Subcutaneous preadipocyte (primary cell): Measurements from ENCODE around the gene MYF6. TPM values are rescaled to one million over a fixed set of nuclear protein-coding genes. Genes with fewer than 3 reads are reported as not detected.

Experiments
- total RNA-seq: library from RNA; depleted of rRNA; stranded (reverse); fragments of >200 nt; gene quantifications from 2 replicates; pipeline ENCODE4 v1.2.3, GENCODE V29; 2012

Gene MYF6
- under 0.01 TPM in 1 of 2 replicates, not detected in the other for total RNA-seq

DNA sequence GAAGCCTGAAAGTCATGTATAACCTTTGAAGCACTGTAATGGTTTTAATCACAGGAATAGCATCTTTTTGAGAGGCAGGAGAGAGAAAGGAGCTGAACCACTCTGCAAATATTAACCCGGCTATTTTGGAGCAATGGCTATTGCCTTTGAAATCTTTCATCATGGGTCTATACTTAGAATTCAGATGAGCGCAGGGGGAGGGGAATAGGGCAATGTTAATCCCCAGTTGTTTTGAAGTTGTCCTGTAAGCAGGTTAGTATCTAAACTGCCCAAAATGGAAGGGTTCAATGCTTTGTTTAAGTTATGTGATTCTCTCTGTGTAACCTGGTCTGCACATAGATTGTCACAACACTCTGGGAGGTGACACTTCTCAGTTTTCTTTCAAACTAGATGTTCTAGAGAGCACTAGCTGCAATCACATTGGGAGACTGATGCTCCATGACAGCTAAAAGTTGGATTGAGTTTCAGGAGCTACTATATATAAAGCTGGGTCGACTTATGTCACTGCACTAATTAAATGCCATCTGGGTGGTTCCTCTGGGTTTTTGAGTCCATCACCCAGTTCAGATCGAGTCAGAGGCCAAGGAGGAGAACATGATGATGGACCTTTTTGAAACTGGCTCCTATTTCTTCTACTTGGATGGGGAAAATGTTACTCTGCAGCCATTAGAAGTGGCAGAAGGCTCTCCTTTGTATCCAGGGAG, at the start of gene MYF6:
Gene MYF6, plus strand, starts transcription at position 509 of the 704 bp plus-strand sequence. Its CDS starts 86 bp downstream, at position 595.

DNA sequence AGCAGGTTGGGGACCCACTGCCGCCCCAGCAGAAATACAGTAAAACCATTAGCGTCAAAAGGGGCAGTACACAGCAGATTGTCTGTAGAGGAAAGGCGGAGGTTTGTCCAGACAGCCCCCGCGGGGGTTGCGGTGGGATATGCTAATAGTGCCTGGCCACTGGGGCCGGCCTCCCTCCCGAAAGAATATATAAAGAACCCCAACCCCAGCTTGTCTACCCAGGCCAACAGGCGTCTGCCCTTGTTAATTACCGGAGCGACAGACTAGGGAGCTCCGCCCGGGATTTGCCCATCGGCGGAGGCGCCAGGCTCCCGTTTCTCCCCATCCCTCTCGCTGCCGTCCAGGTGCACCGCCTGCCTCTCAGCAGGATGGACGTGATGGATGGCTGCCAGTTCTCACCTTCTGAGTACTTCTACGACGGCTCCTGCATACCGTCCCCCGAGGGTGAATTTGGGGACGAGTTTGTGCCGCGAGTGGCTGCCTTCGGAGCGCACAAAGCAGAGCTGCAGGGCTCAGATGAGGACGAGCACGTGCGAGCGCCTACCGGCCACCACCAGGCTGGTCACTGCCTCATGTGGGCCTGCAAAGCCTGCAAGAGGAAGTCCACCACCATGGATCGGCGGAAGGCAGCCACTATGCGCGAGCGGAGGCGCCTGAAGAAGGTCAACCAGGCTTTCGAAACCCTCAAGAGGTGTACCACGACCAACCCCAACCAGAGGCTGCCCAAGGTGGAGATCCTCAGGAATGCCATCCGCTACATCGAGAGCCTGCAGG, 9.4 kb downstream of the MYF6 start, which contains the start of gene MYF5:
Gene MYF5, plus strand, starts transcription at position 217 of the 774 bp plus-strand sequence. Its CDS starts 152 bp downstream, at position 369.

Other genes with a start within 250 kb of the MYF6 start
- gene MYF5, start 9.3 kb downstream of the MYF6 start, total RNA-seq, result not detected in 2 replicates
- gene LIN7A, start 230.3 kb downstream of the MYF6 start, total RNA-seq, result 6.3 and 8.5 TPM in 2 replicates